HG03097 (cell line): ENCODE measurements around the gene STK32C.

Source experiments
- ATAC-seq: cut with Tn5 transposase; IDR thresholded peaks from one replicate; pipeline ENCODE4 v1.9.1; 2021; ENCODE audit not compliant: unreplicated experiment, low FRiP score

STK32C gene

GRCh38 chr10:132289439-132289838 lies 18.3 kb downstream of the STK32C start:
- ATAC-seq = no peak

DNA sequence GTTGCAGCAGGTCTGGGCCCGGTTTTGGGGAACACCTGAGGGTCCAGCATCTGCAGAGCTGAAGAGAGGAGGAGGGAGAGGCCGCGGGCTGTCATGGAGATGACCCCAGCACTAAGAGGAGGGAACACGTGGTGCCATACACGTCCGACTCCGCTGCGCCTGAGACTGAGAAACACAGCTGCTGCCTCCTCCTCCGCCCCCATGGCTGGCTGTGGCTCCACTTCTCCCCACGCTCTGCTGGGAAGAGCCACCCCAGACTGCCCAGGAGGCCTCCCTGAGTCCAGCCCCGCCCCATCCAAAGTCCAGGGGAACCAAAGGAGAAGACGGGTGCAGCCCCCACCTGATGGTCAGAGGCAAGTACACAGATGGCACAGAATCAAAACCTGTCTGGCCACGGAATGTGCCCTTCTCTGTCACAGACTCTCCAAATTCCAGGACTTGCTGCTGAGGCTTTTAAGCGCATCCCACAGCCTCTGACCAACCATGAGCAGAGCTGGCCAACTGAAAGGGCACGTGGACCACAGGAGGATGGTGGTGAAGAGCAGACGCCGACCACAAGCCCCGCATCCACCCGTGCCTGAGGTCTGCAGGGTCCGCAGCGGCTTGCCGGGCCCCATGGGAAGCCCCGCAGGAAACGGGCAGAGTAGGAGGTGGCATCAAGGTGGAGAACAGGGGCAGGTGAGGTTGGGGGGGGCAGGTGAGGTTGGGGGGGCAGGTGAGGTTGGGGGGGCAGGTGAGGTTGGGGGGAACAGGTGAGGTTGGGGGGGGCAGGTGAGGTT lies 24.0 kb downstream of the STK32C start:
- ATAC-seq = no peak

GRCh38 chr10:132282667-132283603 lies 24.8 kb downstream of the STK32C start:
- ATAC-seq = no peak

DNA sequence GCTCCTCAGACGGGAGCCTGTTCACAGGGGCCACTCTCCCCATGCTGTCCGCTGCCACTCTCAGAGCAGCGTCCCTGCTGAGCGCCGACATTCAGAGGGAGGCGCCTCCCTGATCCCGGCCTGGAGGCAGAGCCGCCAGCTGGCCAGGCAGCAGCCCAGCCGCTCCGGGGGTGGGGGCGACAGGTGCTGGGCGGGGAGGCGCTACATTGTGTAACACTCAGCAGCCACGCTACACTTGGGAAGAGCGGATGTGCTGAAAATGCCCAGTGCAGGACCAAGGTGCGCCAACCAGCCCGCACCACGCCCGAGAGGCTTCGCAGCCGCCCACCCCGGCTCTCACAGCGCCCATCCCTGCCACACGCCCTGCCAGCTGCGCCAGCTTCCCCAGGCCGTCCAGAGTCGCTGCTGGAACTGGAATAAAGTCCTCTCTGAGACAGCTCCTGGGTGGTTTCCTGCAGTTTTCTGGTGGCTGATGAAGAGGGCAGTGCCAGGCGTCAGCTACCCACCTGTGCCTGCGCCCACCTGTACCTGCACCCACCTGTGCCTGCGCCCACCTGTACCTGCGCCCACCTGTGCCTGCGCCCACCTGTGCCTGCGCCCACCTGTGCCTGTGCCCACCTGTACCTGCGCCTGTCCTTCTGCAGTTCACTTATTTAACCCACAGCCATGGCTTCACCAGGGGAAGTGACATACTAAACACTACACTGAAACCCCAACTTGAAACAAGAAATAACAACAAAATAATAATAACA lies 25.7 kb downstream of the STK32C start:
- ATAC-seq = no peak

DNA sequence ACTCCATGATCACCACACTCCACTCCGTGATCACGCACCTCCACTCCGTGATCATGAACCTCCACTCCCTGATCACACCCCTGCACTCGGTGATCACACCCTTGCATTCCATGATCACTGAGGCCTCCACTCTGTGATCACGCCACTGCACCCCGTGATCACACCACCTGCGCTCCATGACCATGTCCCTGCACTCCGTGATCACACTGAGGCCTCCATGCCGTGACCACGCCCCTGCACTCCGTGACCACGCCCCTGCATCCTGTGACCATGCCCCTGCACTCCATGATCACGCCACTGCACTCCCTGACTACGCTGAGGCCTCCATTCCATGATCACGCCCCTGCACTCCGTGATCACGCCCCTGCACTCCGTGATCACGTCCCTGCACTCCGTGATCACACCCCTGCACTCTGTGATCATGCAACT lies 27.1 kb downstream of the STK32C start:
- no peak for ATAC-seq

DNA sequence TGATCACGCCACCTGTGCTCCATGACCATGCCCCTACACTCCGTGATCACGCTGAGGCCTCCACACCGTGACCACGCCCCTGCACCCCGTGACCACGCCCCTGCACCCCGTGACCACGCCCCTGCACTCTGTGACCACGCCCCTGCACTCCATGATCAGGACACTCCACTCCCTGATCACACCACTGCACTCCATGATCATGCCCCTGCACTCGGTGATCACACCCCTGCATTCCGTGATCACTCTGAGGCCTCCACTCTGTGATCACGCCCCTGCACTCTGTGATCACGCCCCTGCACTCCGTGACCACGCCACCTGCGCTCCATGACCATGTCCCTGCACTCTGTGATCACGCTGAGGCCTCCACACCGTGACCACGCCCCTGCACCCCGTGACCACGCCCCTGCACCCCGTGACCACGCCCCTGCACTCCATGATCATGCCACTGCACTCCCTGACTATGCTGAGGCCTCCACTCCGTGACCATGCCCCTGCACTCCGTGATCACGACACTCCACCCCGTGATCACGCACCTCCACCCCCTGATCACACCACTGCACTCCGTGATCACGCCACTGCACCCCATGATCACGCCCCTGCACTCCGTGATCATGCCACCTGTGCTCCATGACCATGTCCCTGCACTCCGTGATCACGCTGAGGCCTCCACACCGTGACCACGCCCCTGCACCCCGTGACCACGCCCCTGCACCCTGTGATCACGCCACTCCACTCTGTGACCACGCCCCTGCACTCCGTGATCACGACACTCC lies 27.7 kb downstream of the STK32C start:
- no peak for ATAC-seq

DNA sequence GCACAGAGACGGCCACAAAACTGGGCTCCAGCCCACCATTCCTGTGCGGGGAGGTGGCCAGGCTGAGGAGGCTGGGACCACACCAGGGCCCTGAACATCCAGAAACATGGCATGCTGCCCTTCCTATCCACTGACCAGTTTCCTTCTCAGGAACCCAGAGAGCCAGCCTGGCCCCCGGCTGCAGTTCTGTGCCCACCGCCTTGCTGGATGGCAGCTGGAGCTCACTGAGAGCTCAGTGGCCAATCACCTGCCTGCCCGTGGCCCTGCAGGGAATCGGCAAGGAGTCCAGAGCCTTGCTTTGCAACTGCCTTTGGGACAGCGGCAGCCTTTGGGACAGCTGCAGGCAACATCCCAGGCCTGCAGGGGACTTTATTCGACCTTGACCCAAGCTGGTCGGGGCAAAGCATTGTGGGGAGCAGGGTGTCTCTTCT lies 30.4 kb downstream of the STK32C start:
- no peak for ATAC-seq

GRCh38 chr10:132276706-132277105 lies 31.0 kb downstream of the STK32C start:
- ATAC-seq = no peak

DNA sequence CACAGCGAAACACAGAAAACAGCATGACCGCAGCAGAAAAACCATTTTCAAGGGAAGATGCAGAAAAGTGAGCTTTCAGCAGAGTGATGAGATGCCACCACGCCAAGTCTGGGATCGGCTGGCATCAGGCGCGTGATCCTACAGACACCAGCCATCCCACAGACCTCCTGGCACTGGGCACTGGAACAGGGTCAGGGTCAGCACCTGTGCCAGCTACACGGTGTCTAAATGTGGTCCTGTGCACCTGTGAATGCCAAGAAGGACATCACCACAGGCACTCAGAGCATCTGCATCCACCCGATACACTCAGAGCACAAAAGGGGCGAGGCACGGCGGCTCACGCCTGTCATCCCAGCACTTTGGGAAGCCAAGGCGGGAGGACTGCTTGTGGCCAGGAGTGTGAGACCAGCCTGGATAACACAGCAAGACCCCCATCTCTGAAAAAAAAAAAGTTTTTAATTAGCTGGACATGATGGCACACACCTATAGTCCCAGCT lies 31.5 kb downstream of the STK32C start:
- no peak for ATAC-seq

DNA sequence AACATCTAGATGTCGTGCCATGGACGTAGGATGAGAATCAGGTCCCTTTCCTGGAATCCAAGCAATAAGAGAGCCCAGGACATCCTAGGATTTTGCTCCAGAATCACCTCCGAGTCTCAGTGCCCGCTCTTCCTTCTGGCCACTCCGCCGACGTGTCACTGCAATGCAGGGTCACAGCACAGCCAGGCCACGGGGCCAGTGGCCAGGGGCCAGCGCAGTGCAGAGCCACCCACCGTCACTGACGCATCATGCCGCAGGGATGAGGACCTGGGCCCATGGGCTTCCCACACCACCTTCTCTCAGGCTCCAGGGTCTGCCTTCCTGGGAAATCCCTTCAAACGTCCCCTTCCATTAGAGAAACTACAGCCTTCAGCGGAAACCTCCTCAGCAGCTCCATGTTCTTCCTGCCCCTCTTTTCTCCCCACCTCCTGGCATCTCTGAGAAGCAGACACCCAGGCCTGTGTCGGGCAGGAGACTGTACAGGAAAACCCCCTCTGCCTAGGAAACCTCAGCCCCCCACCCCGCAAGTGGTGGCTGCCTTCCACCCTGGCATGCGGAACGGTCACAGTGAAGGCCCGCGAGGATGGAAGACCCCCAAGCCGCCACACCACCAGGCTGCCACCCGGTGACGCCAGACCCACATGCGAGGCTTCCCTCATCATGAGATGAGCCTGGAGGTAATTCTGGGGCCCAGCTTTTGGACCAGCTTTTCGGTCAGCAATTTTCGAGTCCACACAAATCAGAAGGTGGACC lies 32.1 kb downstream of the STK32C start:
- ATAC-seq = no peak

GRCh38 chr10:132274986-132275385 lies 32.8 kb downstream of the STK32C start:
- no peak for ATAC-seq

DNA sequence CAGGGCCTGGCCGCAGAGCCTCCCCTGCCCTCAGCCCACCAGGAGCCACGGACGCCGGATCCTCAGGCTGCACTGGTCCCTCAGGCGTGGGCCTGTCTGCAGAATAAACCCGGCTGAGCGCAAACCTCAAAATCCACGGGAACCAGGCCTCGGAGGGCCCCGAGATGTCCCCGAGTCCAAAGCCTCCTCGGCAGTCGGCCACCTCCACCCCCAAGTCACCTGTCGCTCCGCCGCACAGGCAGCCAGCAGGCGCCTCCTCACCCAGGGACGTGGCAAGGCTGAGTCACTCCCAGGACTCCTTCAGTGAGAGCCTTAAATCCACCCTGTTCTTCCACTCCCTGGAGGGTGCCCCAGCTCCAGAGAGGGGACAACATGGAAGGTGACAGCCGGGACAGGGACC lies 33.2 kb downstream of the STK32C start:
- no peak for ATAC-seq

GRCh38 chr10:132273966-132274365 lies 33.8 kb downstream of the STK32C start:
- ATAC-seq = no peak

GRCh38 chr10:132273304-132273944 lies 34.3 kb downstream of the STK32C start:
- ATAC-seq = no peak

DNA sequence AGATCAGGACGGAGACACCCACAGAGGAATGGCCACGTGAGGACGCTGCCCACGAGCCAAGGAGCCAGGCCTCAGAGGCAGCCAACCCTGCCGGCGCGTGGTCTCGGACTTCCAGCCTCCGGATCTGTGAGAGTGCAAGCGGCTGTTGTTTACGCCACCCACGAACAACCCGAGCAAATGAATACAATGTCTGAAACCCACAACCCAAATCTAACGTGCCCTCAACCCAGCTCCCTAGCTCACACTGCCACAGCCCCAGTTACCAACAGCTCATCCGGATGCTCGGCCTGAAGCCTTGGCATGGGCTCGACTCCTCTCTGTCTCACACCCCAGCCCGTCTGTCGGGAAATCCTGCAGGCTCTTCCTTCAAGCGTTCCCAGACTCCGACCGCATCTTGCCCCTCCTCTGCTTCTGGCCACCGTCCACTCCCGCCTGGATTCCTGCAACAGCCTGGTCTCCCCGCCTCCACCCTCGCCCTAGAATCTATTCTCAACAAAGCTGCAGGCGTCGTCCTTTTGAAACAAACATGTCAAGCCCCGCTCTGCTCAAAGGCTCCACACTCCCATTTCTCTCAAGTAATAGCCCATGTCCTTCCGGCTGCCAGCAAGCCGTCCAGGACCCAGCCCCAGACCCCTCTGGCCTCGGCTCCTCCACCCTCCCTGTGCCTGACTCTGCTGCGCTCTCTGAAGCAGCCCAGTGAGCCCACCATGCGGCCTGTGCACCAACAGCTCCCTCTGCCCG lies 35.3 kb downstream of the STK32C start:
- ATAC-seq = no peak

DNA sequence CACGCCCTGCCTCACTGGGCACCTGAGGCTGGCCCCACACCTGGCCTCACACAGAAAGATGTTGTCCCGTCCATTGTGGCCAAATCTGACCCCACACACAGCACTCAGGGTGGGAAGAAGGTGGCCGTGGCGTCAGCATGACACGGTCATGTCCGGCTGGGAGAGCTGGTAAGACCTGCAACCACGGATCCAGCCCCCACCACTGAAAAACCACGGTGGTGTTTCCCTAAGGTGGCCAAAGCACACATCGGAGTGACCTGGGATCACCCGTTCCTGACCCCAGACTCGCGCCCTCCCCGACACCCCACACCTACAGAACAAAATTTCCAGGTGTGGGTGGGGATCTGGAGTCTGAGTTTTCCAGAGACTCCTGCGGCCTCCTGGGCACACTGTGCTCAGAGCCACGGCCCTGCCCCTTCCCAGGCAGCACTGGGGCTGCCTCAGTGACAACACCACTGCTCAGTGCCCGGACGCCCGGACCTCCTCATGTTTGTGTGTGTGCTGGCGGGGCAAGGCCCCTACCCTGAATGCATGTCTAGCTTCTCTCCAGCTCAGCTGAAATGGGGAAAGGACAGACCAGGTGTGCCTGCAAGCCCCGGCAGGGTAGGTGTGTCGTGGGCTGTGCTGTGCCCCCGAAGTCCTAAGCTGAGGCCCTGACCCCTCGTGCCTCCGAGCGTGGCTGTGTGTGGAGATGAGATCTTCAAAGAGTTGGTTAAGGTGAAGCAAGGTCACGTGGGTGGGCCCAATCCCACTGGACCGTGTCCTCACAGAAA lies 36.1 kb downstream of the STK32C start:
- ATAC-seq = no peak

DNA sequence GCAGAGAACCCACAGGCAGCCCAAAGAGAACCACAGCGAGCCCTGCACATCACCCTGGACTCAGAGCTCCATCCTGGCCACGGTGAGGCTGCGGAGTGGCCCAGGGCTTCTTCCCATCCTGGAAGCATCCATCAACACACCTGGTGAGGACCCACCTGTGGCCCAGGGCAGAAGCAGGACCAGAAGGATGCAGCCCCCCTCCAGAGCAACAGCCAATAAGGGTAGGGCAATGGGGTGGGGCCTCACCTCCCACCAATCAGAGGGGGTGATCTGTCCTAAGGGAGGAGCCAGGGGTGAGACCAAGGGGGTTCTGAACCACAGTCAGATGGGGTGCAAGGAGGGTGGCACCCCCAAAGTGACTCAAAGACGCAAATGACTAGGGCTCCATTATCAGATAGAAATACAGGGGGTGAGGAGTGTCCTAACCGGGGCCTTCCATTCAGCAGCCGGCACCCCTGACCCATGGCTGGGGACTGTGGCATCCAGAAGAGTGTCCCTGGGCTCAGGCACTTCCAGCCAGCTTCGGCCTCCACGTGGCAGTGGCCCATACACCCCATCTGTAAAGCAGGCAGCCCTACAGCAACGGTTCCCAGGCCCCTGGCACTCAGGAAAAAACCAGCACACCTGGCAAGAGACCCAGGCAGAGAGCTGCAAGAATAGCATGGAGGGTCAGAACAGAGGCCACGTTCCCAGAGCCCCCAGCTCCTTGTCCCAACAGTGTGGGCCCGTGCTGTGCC lies 36.9 kb downstream of the STK32C start:
- ATAC-seq = no peak
